Left renal cortex interstitium (tissue), 4 donors: ENCODE measurements around the gene SLC12A3. TPM values are rescaled to one million over a fixed set of nuclear protein-coding genes. Genes with fewer than 3 reads are reported as not detected.

Source experiments
- DNase-seq, 4 donors: peaks; one replicate each; pipeline ENCODE4 v3.0.0-alpha.2; 2013; ENCODE audit warnings: low read depth in 4 of 4, low spot score in 2 of 4, missing footprints in 1 of 4
- polyA plus RNA-seq, 4 donors: library from polyadenylated mRNA; unstranded; fragments of 120-200 nt; gene quantifications; one replicate each; pipeline ENCODE4 v1.2.1, GENCODE V29; 2013; ENCODE audit not compliant: insufficient read length in 4 of 4

SLC12A3 gene
- polyA plus RNA-seq, 4 donors, result 38.1 to 57.2 (median 46.4) TPM

GRCh38 chr16:56938664-56939513 is 73.9 kb downstream of the SLC12A3 start:
- DNase-seq, result no peak

- DNase-seq, result no peak
Measured at GRCh38 chr16:56939801-56940200, 74.8 kb downstream of the SLC12A3 start.

DNA sequence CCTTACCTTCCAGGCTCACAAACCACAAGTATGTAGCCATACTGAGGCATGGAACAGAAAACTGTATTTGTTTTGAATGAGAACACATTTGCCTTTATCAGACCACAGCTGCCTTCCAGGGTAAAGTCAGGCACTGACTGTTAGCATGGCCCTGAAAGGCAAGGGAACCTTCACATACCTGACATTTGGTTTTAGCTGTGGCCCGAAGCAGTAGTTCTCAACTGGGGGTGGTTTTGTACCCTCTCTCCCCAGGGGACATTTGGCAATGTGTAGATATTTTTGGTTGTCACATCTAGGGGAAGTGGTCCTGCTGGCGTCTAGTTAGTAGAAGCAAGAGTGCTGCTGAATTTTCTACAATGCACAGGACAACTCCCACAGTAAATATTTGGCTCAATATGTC is 76.1 kb downstream of the SLC12A3 start:
- DNase-seq, result no peak

DNA sequence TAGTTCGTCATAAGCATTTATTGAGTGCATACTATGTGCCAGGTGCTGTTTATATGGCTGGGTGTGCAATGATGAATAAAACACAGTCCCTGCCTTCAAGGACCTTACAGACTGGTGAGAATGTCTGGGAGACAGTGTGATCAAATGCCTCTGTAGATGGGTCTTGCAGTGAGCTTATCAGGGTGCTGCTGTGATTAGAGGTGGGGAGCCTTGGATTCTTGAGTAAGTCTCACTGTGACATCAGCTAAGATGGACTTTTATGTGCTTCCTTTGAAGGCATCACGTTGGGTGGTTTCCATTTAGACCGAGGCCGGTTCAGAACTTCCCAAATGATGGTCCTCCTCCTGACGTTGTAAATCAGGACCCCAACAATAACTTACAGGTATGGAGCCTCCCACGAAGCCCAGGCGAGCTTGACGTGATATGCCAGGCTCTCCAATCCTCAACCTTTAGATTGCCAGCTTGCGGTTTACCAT is 76.9 kb downstream of the SLC12A3 start:
- no peak for DNase-seq

DNA sequence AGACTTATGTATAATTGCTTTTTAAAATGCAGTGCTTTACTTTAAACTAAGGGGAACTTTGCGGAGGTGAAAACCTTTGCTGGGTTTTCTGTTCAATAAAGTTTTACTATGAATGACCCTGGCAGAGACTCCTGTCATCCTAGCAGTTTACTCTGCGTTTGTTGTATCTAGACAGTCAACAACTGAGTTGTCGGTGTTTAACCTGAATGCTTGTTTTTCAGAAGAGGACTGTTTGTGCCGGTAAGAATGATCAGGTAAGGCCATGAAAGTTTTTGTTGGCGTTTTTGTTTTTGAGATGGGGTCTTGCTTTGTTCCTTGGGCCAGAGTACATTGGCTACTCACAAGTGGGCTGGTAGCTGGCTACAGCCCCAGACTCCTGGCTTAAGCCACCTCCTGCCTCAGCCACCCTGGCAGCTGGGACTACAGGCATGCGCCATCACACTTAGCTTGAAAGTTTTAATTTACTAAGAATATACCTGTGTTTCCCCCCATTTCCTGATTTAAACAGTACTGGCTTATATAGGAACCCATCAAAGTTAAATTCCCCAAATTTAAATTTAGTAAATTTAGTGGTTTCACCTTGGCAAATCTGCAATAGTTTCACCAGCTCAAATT is 78.9 kb downstream of the SLC12A3 start:
- DNase-seq, result no peak

DNA sequence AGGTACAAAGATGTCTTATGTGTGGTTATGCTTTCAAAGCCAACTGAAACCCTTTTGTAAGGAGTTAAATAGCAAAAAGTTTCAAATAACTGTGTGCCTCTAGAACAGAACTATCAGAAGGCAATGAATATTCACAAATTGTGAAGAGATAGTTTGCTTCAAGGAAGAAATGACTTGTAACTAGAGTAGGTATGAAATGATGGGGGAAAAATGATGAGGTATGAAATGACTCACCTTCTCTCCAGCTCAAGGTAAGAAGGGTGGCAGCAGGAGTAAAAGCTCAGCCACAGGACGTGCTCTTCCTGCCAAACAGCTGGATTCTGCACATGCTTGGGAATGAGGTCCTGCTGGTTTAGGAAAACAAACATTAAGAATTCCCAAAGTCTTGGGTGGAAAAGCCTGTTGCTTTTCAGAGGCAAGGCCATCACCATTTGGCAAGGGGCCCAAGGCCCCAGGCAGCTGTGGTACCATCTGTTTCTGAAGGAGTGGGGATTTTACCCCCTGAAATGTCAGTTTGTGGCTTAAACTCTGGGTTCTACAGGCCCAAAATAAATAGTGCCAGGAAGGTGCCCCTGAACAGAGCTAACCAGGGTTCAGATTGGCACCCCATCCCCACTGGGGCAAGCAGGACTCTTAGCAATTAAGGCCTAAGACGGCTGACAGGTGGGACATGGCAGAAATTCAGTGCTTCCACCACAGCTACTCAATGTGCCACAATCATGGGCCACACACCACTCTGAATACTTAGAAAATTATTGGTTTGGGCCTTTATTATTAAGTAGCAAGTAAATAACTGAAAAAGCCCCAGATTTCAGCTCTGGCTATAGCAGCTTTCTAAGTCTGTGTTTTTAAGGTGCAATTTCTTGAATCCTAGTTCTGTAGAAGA is 80.2 kb downstream of the SLC12A3 start:
- DNase-seq, result no peak

GRCh38 chr16:56945847-56946527 is 81.0 kb downstream of the SLC12A3 start:
- no peak for DNase-seq

DNA sequence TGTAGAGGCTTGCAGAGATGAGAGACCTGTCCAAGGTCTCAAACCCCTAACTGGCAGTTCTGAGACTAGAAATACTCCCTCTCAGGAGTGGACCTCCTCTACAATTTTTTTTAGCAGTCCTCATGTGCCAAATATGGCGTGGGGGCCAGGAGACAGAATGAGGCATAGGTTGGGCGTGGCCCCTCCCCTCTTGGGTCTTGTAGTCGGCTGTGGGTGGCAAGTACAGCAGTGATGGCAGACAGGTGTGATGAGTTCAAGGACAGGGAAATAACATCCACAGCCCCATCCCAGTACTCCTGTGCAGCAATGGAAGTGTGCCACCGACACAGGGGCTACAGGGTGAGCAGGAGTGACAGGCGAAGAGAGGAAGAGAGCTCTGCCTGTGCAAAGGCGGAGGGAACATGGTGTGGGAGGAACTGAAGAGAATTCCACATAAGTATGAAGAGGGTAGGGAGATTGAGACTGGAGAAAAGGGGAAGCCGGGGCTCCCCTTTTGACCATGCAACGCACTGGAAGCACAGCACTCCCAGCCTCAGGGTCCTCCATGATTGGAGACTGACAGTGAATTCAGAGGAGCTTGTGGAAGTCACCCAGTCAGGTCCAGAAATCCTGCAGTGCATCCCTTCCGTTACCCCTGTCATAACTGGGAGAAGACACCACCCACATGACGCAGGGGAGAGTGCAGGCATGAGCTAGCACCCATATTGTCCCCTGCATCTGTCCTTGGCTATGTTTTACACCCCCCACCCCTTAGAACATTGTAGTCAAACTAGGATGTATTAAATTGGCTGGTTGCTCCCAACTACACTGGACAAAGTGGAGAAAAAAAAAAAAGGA is 82.0 kb downstream of the SLC12A3 start:
- no peak for DNase-seq

- DNase-seq, result no peak
Measured at GRCh38 chr16:56947604-56947995, 82.6 kb downstream of the SLC12A3 start.

DNA sequence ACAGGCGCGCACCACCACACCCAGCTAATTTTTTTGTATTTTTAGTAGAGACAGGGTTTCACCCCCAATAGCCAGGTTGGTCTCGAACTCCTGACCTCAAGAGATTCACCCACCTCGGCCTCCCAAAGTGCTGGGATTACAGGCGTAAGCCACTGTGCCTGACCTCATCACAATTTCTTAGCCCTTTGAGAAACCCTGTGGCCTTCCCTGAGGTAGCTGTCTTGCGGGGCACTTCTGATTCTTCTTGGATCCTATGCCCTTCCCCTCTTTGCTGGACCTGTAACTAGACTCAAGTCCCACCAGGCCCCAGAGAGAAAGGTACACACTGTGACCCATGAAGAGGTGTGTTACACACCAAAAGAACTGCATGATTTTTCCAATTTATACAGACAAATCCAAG is 83.2 kb downstream of the SLC12A3 start:
- DNase-seq, result no peak

GRCh38 chr16:56950051-56950450 is 85.0 kb downstream of the SLC12A3 start:
- no peak for DNase-seq

- no peak for DNase-seq
Measured at GRCh38 chr16:56950455-56950854, 85.4 kb downstream of the SLC12A3 start.

DNA sequence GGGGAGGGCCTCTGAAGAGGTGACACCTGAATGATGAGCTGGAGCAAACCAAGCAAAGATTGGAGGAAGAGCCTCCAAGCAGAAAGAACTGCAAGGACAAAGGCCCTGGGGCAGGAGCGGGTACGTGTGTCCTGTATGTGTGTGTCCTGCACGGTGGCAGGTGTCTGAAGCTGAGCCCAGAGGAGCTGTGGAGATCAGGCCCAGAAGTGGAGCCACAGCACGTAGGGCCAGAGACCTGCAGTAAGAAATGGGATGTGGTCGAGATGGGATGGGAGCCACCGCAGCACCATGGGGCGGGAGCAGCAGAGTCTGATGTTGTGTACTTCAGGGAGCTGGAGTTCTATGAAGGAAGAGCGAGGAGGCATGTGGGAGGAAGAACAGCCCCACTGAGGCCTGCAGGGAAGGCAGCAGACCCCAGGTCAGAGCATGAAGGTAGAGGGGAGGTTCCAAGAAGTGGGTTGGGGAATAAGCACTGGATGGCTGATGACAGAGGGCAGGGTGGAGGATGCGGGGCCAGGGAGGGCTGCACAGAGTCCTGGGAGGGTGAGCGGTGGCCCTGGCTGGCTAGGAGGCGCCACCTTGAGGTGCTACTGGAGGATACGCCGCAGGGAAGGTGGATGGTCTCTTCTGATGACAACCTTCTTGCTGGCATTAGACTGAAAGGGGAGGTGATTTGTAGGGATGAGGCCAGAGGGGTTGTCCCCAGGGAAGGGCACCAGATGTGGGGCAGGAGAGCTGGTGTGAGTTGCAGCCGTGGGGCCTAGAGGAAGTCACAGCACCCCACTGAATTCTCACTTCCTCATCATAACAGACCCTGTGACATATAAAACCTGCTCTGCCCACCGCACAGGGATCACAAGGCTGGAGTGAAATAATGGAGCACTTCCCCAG is 86.1 kb downstream of the SLC12A3 start:
- no peak for DNase-seq

DNA sequence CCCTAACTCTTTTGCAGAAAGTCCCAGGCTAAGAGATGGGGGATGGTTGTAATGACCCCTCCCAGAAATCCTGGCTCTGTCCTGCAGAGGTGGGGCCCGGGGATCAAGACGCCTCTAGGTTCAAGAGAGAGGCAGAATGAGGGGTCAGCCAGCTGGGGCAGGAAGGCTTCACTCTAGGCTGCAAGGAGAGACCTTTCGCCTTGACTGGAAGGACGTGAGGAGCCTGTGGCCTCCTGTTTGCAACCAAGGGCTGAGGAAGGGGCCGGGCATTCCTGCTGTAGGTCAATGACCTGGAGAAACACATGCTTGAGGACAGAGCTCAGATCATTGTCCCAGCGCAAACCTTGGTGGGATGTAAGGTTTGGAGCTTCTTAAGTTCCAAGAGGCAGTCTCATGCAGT is 88.0 kb downstream of the SLC12A3 start:
- no peak for DNase-seq

DNA sequence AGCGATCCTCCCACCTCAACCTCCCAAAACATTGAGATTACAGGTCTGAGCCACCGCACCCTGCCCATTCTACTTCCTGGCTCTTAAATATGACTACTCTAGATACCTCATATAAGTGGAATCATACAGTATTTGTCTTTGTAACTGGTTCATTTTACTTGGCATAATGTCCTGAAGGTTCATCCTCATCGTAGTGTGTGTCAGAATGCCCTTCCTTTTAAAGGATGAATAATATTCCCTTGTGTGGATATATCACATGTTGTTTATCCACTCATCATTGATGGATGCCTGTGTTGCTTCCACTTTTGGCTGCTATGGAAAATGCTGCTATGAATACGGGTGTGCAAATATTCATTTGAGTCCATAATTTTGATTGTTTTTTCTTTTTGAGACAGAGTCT is 91.1 kb downstream of the SLC12A3 start:
- no peak for DNase-seq

DNA sequence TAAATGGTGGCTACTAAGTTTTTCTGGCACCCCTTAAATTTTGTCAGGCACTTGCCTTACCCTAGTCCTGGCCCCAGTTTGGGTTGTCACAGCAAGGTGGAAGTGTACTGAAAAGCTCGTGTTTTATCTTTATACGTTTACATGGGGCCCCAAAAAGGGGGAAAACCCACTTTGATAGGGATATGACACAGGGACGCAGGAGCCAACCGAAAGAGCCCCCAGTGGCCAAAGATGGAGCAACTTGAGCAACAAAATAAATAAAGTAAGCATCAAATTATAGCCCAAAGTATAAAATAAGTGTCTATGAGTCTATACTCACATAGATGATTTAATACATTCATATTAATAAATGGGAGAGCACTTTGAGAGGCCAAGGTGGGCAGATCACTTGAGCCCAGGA is 91.7 kb downstream of the SLC12A3 start:
- DNase-seq, result no peak

GRCh38 chr16:56960681-56961281 is 95.8 kb downstream of the SLC12A3 start:
- DNase-seq, result no peak

DNA sequence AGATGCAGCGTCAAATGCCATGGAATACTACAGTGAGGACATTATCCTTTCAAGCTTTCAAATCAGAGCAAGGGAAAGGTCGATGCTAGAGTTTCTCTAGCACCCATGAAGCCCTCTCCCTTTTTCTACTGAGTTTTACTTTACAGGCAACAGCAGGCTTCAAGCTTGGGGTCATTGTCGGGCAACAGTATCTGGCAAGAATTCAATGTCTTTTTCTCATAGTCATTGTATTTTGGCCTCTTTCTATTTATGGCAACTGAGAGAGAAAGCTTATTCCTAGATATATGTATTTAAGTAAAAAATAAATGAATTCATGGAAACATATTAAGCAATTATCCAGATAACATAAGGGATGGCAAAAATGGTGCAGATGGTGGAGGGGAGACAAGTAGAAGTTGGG is 96.4 kb downstream of the SLC12A3 start:
- peak in 1 of 4 donors; percentile 18 for DNase-seq
